Body of pancreas (tissue), 4 donors: ENCODE measurements around the gene CUL4A.
A peak's percentile ranks its signal among the peaks of the same experiment; 100 is the strongest.

Source experiments
- CTCF ChIP-seq, 7 experiments: fragments of 450-650 bp in 4 of 7; fragments of 200-600 bp in 3 of 7; sonication (generic) in 3 of 7; IDR thresholded peaks; one replicate each; pipeline ENCODE4 v1.5.1; 2016 to 2019; ENCODE audit warnings: antibody characterized with exemption in 7 of 7
- POLR2A ChIP-seq, 3 donors: fragments of 450-650 bp; IDR thresholded peaks; one replicate each; pipeline ENCODE4 v1.6.1; 2016; ENCODE audit warnings: antibody characterized with exemption in 3 of 3, mild to moderate bottlenecking in 2 of 3

GRCh38 chr13:113208421-113209335, 735 bp upstream of the CUL4A start, which contains the start of gene PCID2:
- peak in 1 of 7 experiments; percentile 3 for TF ChIP-seq CTCF (IDR thresholded peaks at IDR 0.05)
- TF ChIP-seq POLR2A (IDR thresholded peaks at IDR 0.05), result peak; percentile 74 to 86 (median 85)
